Stimulated activated naive CD8-positive, alpha-beta T cell treated with anti-CD3 and anti-CD28 coated beads, Interleukin-15, amount 100 ng/mL, for 72 hours (primary cell): ENCODE results near the gene BACE2.
A peak's percentile ranks its signal among the peaks of the same experiment; 100 is the strongest.

Experiments used
- ATAC-seq: fragments of 150-1000 bp; cut with Tn5 transposase; 2 replicates; pipeline ENCODE4 v1.10.0; 2021; ENCODE audit warnings: mild to moderate bottlenecking, moderate library complexity
- DNase-seq, 2 donors: peaks; one replicate each; pipeline ENCODE4 v3.0.0; 2021 to 2022
- H3K27ac Mint-ChIP-seq, 2 donors: one replicate each; pipeline ENCODE4 v1.8.0; 2022; ENCODE audit warnings: mild to moderate bottlenecking in 2 of 2, mixed read lengths in 2 of 2, moderate library complexity in 2 of 2
- H3K27me3 Mint-ChIP-seq: one replicate; pipeline ENCODE4 v1.8.0; 2022; ENCODE audit warnings: mixed read lengths
- H3K4me1 Mint-ChIP-seq: one replicate; pipeline ENCODE4 v1.8.0; 2022; ENCODE audit warnings: mild to moderate bottlenecking, mixed read lengths
- H3K4me3 Mint-ChIP-seq, 2 donors: one replicate each; pipeline ENCODE4 v1.8.0; 2022; ENCODE audit warnings: mild to moderate bottlenecking in 2 of 2, mixed read lengths in 2 of 2, moderate library complexity in 1 of 2
- H3K9me3 Mint-ChIP-seq, 2 donors: one replicate each; pipeline ENCODE4 v1.8.0; 2022; ENCODE audit warnings: mixed read lengths in 2 of 2

Gene BACE2

GRCh38 chr21:41164052-41164451 is 3.9 kb upstream of the BACE2 start:
- H3K4me1 Mint-ChIP-seq = peaks cover 2% of the 10 kb centered on the region
- ATAC-seq (no peak), DNase-seq (no peak)
- H3K4me3 Mint-ChIP-seq = no peak overlapping the region
- no peak overlapping the region for H3K27ac Mint-ChIP-seq
- peaks cover 70% of the 10 kb centered on the region for H3K27me3 Mint-ChIP-seq
- no peaks in the 10 kb centered on the region for H3K9me3 Mint-ChIP-seq

- Mint-ChIP-seq H3K4me3 (no peak overlapping the region), H3K4me1 (peaks cover 10% of the 10 kb centered on the region), H3K9me3 (no peaks in the 10 kb centered on the region), H3K27me3 (peaks cover 70% of the 10 kb centered on the region), H3K27ac (no peak overlapping the region)
- ATAC-seq (no peak), DNase-seq (no peak)
Measured at GRCh38 chr21:41164981-41165655, 2.8 kb upstream of the BACE2 start.

GRCh38 chr21:41166884-41167283 is 1.1 kb upstream of the BACE2 start:
- H3K27ac Mint-ChIP-seq = peak overlapping the region in 1 of 2 donors; percentile 42
- H3K9me3 Mint-ChIP-seq = no peaks in the 10 kb centered on the region
- H3K4me3 Mint-ChIP-seq = peak overlapping the region; percentile 35 to 45
- H3K4me1 Mint-ChIP-seq = peaks cover 10% of the 10 kb centered on the region
- ATAC-seq (no peak), DNase-seq (no peak)
- H3K27me3 Mint-ChIP-seq = peaks cover 68% of the 10 kb centered on the region

- DNase-seq (no peak), ATAC-seq (no peak)
- Mint-ChIP-seq H3K27ac (peak overlapping the region in 1 of 2 donors; percentile 37), H3K9me3 (no peaks in the 10 kb centered on the region), H3K27me3 (peaks cover 71% of the 10 kb centered on the region), H3K4me1 (peaks cover 10% of the 10 kb centered on the region), H3K4me3 (peak overlapping the region; percentile 68 to 81)
Measured at GRCh38 chr21:41168391-41169257, 664 bp downstream of the BACE2 start.

- Mint-ChIP-seq H3K4me1 (peaks cover 10% of the 10 kb centered on the region), H3K9me3 (no peaks in the 10 kb centered on the region)
Measured at GRCh38 chr21:41169258-41169576, 1.3 kb downstream of the BACE2 start.

GRCh38 chr21:41169701-41170100 is 1.7 kb downstream of the BACE2 start:
- no peak for ATAC-seq
- Mint-ChIP-seq H3K27ac (peak overlapping the region in 1 of 2 donors; percentile 19), H3K4me3 (no peak overlapping the region), H3K4me1 (peaks cover 10% of the 10 kb centered on the region), H3K9me3 (no peaks in the 10 kb centered on the region), H3K27me3 (peaks cover 67% of the 10 kb centered on the region)
- no peak for DNase-seq

More at GRCh38 chr21:41169258-41169576, 1.3 kb downstream of the BACE2 start:
- ATAC-seq (no peak), DNase-seq (no peak)
- peak overlapping the region; percentile 68 to 81 for H3K4me3 Mint-ChIP-seq
- peak overlapping the region in 1 of 2 donors; percentile 37 for H3K27ac Mint-ChIP-seq
- peaks cover 67% of the 10 kb centered on the region for H3K27me3 Mint-ChIP-seq

- DNase-seq (peak in 1 of 2 donors; percentile 18), ATAC-seq (peak; percentile 55)
- Mint-ChIP-seq H3K9me3 (no peaks in the 10 kb centered on the region), H3K4me3 (no peak overlapping the region), H3K27ac (no peak overlapping the region), H3K27me3 (peaks cover 66% of the 10 kb centered on the region), H3K4me1 (peaks cover 10% of the 10 kb centered on the region)
Measured at GRCh38 chr21:41170442-41170841, 2.5 kb downstream of the BACE2 start.

- no peak overlapping the region for H3K27ac Mint-ChIP-seq
- DNase-seq = no peak
- no peak overlapping the region for H3K4me3 Mint-ChIP-seq
- peaks cover 60% of the 10 kb centered on the region for H3K27me3 Mint-ChIP-seq
- H3K4me1 Mint-ChIP-seq = peaks cover 10% of the 10 kb centered on the region
- ATAC-seq = no peak
- no peaks in the 10 kb centered on the region for H3K9me3 Mint-ChIP-seq
Measured at GRCh38 chr21:41170859-41171609, 3.1 kb downstream of the BACE2 start.

- ATAC-seq (no peak), DNase-seq (no peak)
- no peaks in the 10 kb centered on the region for H3K9me3 Mint-ChIP-seq
- no peak overlapping the region for H3K4me3 Mint-ChIP-seq
- H3K27me3 Mint-ChIP-seq = peaks cover 59% of the 10 kb centered on the region
- H3K4me1 Mint-ChIP-seq = no peaks in the 10 kb centered on the region
- H3K27ac Mint-ChIP-seq = no peak overlapping the region
Measured at GRCh38 chr21:41175080-41175479, 7.1 kb downstream of the BACE2 start.

- Mint-ChIP-seq H3K4me1 (no peaks in the 10 kb centered on the region), H3K9me3 (no peaks in the 10 kb centered on the region), H3K4me3 (no peak overlapping the region), H3K27me3 (peaks cover 62% of the 10 kb centered on the region), H3K27ac (no peak overlapping the region)
- DNase-seq (no peak), ATAC-seq (no peak)
Measured at GRCh38 chr21:41176846-41177245, 8.9 kb downstream of the BACE2 start.

GRCh38 chr21:41180752-41181151 is 12.8 kb downstream of the BACE2 start:
- no peak for ATAC-seq
- Mint-ChIP-seq H3K27ac (no peak overlapping the region), H3K27me3 (peaks cover 43% of the 10 kb centered on the region), H3K4me3 (no peak overlapping the region), H3K4me1 (no peaks in the 10 kb centered on the region), H3K9me3 (no peaks in the 10 kb centered on the region)
- no peak for DNase-seq

GRCh38 chr21:41182547-41182946 is 14.6 kb downstream of the BACE2 start:
- H3K27me3 Mint-ChIP-seq = peaks cover 31% of the 10 kb centered on the region
- DNase-seq (no peak), ATAC-seq (no peak)
- no peak overlapping the region for H3K4me3 Mint-ChIP-seq
- H3K9me3 Mint-ChIP-seq = no peaks in the 10 kb centered on the region
- no peaks in the 10 kb centered on the region for H3K4me1 Mint-ChIP-seq
- H3K27ac Mint-ChIP-seq = no peak overlapping the region

GRCh38 chr21:41183575-41183974 is 15.6 kb downstream of the BACE2 start:
- H3K9me3 Mint-ChIP-seq = no peaks in the 10 kb centered on the region
- ATAC-seq = no peak
- no peaks in the 10 kb centered on the region for H3K4me1 Mint-ChIP-seq
- no peak overlapping the region for H3K4me3 Mint-ChIP-seq
- H3K27me3 Mint-ChIP-seq = peaks cover 28% of the 10 kb centered on the region
- H3K27ac Mint-ChIP-seq = no peak overlapping the region
- no peak for DNase-seq

GRCh38 chr21:41185802-41186201 is 17.8 kb downstream of the BACE2 start:
- no peak for ATAC-seq
- DNase-seq = no peak
- Mint-ChIP-seq H3K4me1 (no peaks in the 10 kb centered on the region), H3K9me3 (peaks cover 7 to 20% of the 10 kb centered on the region in 2 donors), H3K27me3 (peaks cover 16% of the 10 kb centered on the region), H3K27ac (no peak overlapping the region), H3K4me3 (no peak overlapping the region)

- DNase-seq (no peak), ATAC-seq (no peak)
- peaks cover 7 to 23% of the 10 kb centered on the region in 2 donors for H3K9me3 Mint-ChIP-seq
- no peak overlapping the region for H3K4me3 Mint-ChIP-seq
- no peaks in the 10 kb centered on the region for H3K4me1 Mint-ChIP-seq
- H3K27me3 Mint-ChIP-seq = peaks cover 9% of the 10 kb centered on the region
- peak overlapping the region in 1 of 2 donors; percentile 45 for H3K27ac Mint-ChIP-seq
Measured at GRCh38 chr21:41186755-41187536, 19.0 kb downstream of the BACE2 start.
